NT2/D1 (cell line): Measurements from ENCODE around the gene KLK1.

Source experiments
- DNase-seq: peaks from one replicate; pipeline ENCODE4 v3.0.0-alpha.2; 2011; ENCODE audit warnings: low read depth, low spot score
- H3K27me3 ChIP-seq: 2 replicates; pipeline ENCODE4 v1.6.0; 2011; ENCODE audit warnings: mild to moderate bottlenecking; ENCODE audit not compliant: insufficient read length, insufficient read depth
- H3K36me3 ChIP-seq: 2 replicates; pipeline ENCODE4 v1.6.1; 2011; ENCODE audit warnings: mild to moderate bottlenecking, low read length, mixed read lengths; ENCODE audit not compliant: insufficient read depth, insufficient read length
- H3K4me1 ChIP-seq: 2 replicates; pipeline ENCODE4 v1.5.1; 2011; ENCODE audit not compliant: insufficient read depth, insufficient read length
- H3K4me3 ChIP-seq: 2 replicates; pipeline ENCODE4 v1.5.1; 2011; ENCODE audit warnings: low read depth; ENCODE audit not compliant: insufficient read length
- H3K9ac ChIP-seq: 2 replicates; pipeline ENCODE4 v1.6.0; 2011; ENCODE audit warnings: low read depth; ENCODE audit not compliant: insufficient read length
- H3K9me3 ChIP-seq: 2 replicates; pipeline ENCODE4 v1.5.1; 2011; ENCODE audit warnings: mild to moderate bottlenecking, low read length; ENCODE audit not compliant: insufficient read depth
- SUZ12 ChIP-seq: IDR thresholded peaks from 2 replicates; pipeline ENCODE4 v1.6.1; 2011; ENCODE audit not compliant: insufficient read length, insufficient read depth; ENCODE audit errors: extremely low read depth
- YY1 ChIP-seq: IDR thresholded peaks from 2 replicates; pipeline ENCODE4 v1.6.1; 2011; ENCODE audit not compliant: insufficient read length, insufficient read depth
- ZNF274 ChIP-seq: IDR thresholded peaks from 2 replicates; pipeline ENCODE4 v1.6.1; 2011; ENCODE audit warnings: mild to moderate bottlenecking, low read depth, low read length

Gene KLK1

DNA sequence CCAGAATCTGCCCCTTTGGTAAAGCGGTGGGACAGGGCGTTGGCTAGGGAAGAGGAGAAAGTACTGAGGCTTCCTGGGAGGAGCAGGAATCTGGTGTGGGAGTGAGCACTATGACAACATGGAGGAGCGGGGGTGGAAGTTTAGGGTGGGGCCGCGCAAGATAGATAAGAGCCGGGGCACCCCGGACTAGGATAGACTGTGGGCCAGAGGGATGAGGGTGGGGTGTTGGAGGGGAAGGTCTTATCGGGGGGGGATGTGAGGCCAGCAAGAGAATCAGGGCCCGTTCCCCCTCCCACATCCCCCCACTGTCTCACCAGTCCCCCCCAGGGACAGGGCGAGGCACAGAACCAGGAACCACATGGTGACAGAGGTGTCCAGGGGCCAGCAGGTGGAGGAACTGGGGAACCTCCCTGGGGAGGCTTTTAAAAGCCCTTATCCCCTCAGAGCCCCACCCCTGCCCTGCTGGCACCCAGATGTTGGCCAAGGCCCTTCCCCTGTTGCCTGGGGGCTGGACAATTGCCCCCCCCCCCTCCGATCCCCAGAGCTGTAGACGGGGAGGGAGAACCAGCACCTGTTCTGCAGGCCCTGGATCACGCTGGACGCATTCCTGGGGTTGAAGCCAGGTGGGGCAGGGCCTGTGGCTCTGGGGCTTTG is at the start of gene KLK1:
Gene KLK1 (minus strand): TSS at position 399 of the 654 bp plus-strand sequence. CDS start 39 bp downstream, at position 360.
- Histone ChIP-seq H3K4me1 (peaks cover 8% of the 10 kb centered on the region), H3K36me3 (no peaks in the 10 kb centered on the region), H3K9me3 (no peaks in the 10 kb centered on the region), H3K27me3 (peaks cover 50% of the 10 kb centered on the region), H3K4me3 (no peak within 1 kb of the TSS), H3K9ac (no peak within 1 kb of the TSS)
- TF ChIP-seq SUZ12 (no peak), YY1 (no peak), ZNF274 (no peak)
- DNase-seq, result no peak

DNA sequence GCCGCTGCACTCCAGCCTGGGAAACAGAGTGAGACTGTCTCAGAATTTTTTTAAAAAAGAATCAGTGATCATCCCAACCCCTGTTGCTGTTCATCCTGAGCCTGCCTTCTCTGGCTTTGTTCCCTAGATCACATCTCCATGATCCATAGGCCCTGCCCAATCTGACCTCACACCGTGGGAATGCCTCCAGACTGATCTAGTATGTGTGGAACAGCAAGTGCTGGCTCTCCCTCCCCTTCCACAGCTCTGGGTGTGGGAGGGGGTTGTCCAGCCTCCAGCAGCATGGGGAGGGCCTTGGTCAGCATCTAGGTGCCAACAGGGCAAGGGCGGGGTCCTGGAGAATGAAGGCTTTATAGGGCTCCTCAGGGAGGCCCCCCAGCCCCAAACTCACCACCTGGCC is 49.5 kb upstream of the KLK1 start, which contains the start of gene KLK2:
Gene KLK2 (plus strand): TSS at position 384 of the 400 bp plus-strand sequence. CDS start 35 bp downstream, outside the sequence.
- peaks cover 5% of the 10 kb centered on the region for H3K27me3 ChIP-seq
- DNase-seq, result no peak

DNA sequence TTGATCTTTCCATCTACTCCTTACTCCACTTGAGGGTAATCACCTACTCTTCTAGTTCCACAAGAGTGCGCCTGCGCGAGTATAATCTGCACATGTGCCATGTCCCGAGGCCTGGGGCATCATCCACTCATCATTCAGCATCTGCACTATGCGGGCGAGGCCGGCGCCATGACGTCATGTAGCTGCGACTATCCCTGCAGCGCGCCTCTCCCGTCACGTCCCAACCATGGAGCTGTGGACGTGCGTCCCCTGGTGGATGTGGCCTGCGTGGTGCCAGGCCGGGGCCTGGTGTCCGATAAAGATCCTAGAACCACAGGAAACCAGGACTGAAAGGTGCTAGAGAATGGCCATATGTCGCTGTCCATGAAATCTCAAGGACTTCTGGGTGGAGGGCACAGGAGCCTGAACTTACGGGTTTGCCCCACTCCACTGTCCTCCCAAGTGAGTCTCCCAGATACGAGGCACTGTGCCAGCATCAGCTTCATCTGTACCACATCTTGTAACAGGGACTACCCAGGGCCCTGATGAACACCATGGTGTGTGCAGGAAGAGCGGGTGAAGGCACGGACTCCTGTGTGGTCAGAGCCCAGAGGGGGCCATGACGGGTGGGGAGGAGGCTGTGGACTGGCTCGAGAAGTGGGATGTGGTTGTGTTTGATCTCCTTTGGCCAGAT is 47.0 kb upstream of the KLK1 start:
- Histone ChIP-seq H3K9ac (no peak overlapping the region), H3K4me3 (no peak overlapping the region), H3K9me3 (no peaks in the 10 kb centered on the region), H3K27me3 (peaks cover 2% of the 10 kb centered on the region), H3K4me1 (peaks cover 3% of the 10 kb centered on the region), H3K36me3 (no peaks in the 10 kb centered on the region)
- DNase-seq, result no peak
- TF ChIP-seq ZNF274 (no peak), SUZ12 (no peak), YY1 (no peak)

More for the DNA sequence above, 49.5 kb upstream of the KLK1 start, which contains the start of gene KLK2:
- Histone ChIP-seq H3K36me3 (no peaks in the 10 kb centered on the region), H3K9me3 (no peaks in the 10 kb centered on the region), H3K4me3 (no peak within 1 kb of the TSS), H3K9ac (no peak within 1 kb of the TSS), H3K4me1 (peaks cover 5% of the 10 kb centered on the region)
- TF ChIP-seq YY1 (no peak), SUZ12 (no peak)

DNA sequence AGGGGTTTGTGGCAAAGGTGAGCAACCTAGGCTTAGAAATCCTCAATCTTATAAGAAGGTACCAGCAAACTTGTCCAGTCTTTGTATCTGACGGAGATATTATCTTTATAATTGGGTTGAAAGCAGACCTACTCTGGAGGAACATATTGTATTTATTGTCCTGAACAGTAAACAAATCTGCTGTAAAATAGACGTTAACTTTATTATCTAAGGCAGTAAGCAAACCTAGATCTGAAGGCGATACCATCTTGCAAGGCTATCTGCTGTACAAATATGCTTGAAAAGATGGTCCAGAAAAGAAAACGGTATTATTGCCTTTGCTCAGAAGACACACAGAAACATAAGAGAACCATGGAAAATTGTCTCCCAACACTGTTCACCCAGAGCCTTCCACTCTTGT is 45.9 kb upstream of the KLK1 start:
- no peak for DNase-seq
- no peak for TF ChIP-seq YY1
- TF ChIP-seq ZNF274, result no peak
- TF ChIP-seq SUZ12, result no peak
- Histone ChIP-seq H3K36me3 (no peaks in the 10 kb centered on the region), H3K4me1 (peaks cover 3% of the 10 kb centered on the region), H3K4me3 (no peak overlapping the region), H3K27me3 (peaks cover under 1% of the 10 kb centered on the region), H3K9ac (no peak overlapping the region), H3K9me3 (no peaks in the 10 kb centered on the region)

DNA sequence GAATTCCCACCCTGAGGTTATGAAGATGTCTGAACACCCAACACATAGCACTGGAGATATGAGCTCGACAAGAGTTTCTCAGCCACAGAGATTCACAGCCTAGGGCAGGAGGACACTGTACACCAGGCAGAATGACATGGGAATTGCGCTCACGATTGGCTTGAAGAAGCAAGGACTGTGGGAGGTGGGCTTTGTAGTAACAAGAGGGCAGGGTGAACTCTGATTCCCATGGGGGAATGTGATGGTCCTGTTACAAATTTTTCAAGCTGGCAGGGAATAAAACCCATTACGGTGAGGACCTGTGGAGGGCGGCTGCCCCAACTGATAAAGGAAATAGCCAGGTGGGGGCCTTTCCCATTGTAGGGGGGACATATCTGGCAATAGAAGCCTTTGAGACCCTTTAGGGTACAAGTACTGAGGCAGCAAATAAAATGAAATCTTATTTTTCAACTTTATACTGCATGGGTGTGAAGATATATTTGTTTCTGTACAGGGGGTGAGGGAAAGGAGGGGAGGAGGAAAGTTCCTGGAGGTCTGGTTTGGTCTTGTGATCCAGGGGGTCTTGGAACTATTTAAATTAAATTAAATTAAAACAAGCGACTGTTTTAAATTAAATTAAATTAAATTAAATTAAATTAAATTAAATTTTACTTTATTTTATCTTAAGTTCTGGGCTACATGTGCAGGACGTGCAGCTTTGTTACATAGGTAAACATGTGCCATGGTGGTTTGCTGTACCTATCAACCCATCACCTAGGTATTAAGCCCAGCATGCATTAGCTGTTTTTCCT is 38.1 kb upstream of the KLK1 start:
- H3K36me3 ChIP-seq, result no peaks in the 10 kb centered on the region
- peaks cover 7% of the 10 kb centered on the region; the same call in 1 of the 2 replicates for H3K9me3 ChIP-seq
- H3K4me1 ChIP-seq, result no peaks in the 10 kb centered on the region
- TF ChIP-seq ZNF274 (no peak), YY1 (no peak), SUZ12 (no peak)
- H3K27me3 ChIP-seq, result peaks cover 3% of the 10 kb centered on the region
- no peak for DNase-seq
- H3K4me3 ChIP-seq, result no peak overlapping the region
- no peak overlapping the region for H3K9ac ChIP-seq

DNA sequence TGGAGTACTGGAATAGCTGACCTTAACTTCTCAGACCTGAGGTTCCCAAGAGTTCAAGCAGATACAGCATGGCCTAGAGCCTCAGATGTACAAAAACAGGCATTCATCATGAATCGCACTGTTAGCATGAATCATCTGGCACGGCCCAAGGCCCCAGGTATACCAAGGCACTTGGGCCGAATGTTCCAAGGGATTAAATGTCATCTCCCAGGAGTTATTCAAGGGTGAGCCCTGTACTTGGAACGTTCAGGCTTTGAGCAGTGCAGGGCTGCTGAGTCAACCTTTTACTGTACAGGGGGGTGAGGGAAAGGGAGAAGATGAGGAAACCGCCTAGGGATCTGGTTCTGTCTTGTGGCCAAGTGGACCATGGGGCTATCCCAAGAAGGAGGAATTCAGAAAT is 37.4 kb upstream of the KLK1 start:
- Histone ChIP-seq H3K9me3 (peaks cover 7% of the 10 kb centered on the region; the same call in 1 of the 2 replicates), H3K27me3 (peaks cover 6% of the 10 kb centered on the region), H3K36me3 (no peaks in the 10 kb centered on the region), H3K4me3 (no peak overlapping the region), H3K9ac (no peak overlapping the region), H3K4me1 (no peaks in the 10 kb centered on the region)
- no peak for DNase-seq
- TF ChIP-seq ZNF274, result no peak
- TF ChIP-seq YY1, result no peak
- no peak for TF ChIP-seq SUZ12
